ENCODE data around the gene NMNAT3.

Gene NMNAT3

GRCh38 chr3:139521144-139521543 is 156.6 kb downstream of the NMNAT3 start:
- DNase-seq (ENCODE audit: low read depth in 2 of 2), result no peak

- peak; percentile 6 to 20 for DNase-seq (ENCODE audit: low read depth in 2 of 2)
Observed at GRCh38 chr3:139519998-139520737, 157.6 kb downstream of the NMNAT3 start.

GRCh38 chr3:139518926-139519842 is 158.6 kb downstream of the NMNAT3 start:
- DNase-seq (ENCODE audit: low read depth in 2 of 2), result no peak

DNA sequence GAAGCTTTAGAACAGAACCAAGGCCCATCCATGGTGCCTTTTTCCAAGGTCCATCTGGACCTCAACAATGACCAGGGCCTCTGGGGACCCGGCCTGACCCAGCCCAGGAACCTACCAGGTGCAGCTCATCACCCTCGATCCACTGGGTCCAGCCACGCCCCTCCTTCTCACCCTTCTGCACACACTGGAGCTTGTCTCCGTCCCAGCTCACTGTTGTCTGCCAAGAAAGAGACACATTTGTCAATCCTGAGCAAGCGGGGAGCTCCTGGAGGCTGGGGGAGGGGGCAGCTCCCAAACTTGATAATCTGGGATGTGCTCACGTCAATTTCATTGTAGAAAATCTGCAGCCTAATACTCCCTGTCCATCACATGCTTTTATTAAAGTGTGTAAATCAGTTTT is 159.5 kb downstream of the NMNAT3 start:
- no peak for DNase-seq (ENCODE audit: low read depth in 2 of 2)

- no peak for DNase-seq (ENCODE audit: low read depth in 2 of 2)
Observed at GRCh38 chr3:139517321-139518065, 160.3 kb downstream of the NMNAT3 start.

DNA sequence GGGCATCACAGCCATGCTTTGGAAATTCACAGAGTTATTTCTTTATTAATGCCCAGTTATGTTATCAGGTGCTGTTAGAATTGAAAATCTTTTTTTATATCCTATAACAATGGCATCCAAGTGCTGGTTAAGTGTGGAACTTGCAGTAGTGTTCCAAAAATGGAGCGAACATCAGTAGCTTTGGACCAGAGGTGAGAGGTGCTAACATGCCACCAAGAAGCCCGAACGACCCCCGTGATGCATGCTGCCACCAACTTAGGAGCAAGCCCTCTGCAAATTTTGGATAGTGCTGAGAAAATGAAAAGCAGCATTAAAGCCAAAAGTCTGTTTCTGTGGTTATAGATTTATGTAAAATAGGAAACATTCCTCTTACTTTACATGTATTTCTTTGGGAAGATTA is 163.0 kb downstream of the NMNAT3 start:
- no peak for DNase-seq (ENCODE audit: low read depth in 2 of 2)
